Progenitor cell of endocrine pancreas (in vitro differentiated cells): ENCODE results near the gene CHST13. TPM values are rescaled to one million over a fixed set of nuclear protein-coding genes. Genes with fewer than 3 reads are reported as not detected.

Experiments
- DNase-seq: peaks from one replicate; pipeline ENCODE4 v3.0.0; 2021; ENCODE audit warnings: low spot score; ENCODE audit not compliant: unreplicated experiment
- H3K27ac Mint-ChIP-seq: 2 replicates; pipeline ENCODE4 v1.8.0; 2021; ENCODE audit warnings: mild to moderate bottlenecking, moderate library complexity, mixed read lengths
- H3K27me3 Mint-ChIP-seq: 2 replicates; pipeline ENCODE4 v1.8.0; 2021; ENCODE audit warnings: mixed read lengths
- H3K36me3 Mint-ChIP-seq: 2 replicates; pipeline ENCODE4 v1.8.0; 2022; ENCODE audit warnings: mixed read lengths; ENCODE audit not compliant: insufficient read depth
- H3K4me1 Mint-ChIP-seq: 2 replicates; pipeline ENCODE4 v1.8.0; 2021; ENCODE audit warnings: low read depth, mixed read lengths
- H3K4me3 Mint-ChIP-seq: 2 replicates; pipeline ENCODE4 v1.8.0; 2021; ENCODE audit warnings: low read depth, mild to moderate bottlenecking, moderate library complexity, mixed read lengths
- H3K9me3 Mint-ChIP-seq: 2 replicates; pipeline ENCODE4 v1.8.0; 2021; ENCODE audit warnings: low read depth, mixed read lengths
- total RNA-seq: library from RNA; stranded (reverse); gene quantifications from 2 replicates; pipeline ENCODE4 v1.2.1, GENCODE V29; 2021
- TF ChIP-seq, protein P1 (sequence below): fragments of 200-600 bp; sonication (generic); IDR thresholded peaks from one replicate; pipeline ENCODE4 v1.5.0; 2021; ENCODE audit warnings: antibody characterized with exemption, mild to moderate bottlenecking; ENCODE audit not compliant: unreplicated experiment

Gene CHST13
- total RNA-seq, 1 donor from 2014 or later, result 0.36 TPM

DNA sequence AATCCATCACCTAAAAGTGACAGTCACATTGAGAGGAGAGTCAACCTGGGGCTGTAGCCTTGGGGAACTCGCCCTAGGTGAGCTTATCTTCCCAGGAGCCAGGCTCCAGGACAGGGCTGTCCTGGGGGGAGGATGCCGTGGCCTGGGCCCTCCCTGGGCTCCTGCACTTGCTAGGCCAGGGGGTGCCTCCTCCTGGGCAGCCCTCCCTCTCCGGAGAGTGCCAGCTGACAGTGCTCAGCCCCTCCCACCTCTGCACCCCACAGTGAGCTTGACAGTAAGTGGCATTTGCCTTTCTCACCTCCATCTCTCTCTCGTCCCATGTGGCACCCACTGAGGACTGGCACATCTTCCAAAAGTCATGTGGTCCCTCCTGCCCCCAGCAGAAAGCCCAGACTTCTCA is 25.5 kb upstream of the CHST13 start:
- Mint-ChIP-seq H3K36me3 (no peaks in the 10 kb centered on the region), H3K27ac (no peak overlapping the region), H3K27me3 (peaks cover 6% of the 10 kb centered on the region), H3K9me3 (no peaks in the 10 kb centered on the region), H3K4me3 (no peak overlapping the region), H3K4me1 (no peaks in the 10 kb centered on the region)
- no peak for DNase-seq
- TF ChIP-seq, protein P1, sequence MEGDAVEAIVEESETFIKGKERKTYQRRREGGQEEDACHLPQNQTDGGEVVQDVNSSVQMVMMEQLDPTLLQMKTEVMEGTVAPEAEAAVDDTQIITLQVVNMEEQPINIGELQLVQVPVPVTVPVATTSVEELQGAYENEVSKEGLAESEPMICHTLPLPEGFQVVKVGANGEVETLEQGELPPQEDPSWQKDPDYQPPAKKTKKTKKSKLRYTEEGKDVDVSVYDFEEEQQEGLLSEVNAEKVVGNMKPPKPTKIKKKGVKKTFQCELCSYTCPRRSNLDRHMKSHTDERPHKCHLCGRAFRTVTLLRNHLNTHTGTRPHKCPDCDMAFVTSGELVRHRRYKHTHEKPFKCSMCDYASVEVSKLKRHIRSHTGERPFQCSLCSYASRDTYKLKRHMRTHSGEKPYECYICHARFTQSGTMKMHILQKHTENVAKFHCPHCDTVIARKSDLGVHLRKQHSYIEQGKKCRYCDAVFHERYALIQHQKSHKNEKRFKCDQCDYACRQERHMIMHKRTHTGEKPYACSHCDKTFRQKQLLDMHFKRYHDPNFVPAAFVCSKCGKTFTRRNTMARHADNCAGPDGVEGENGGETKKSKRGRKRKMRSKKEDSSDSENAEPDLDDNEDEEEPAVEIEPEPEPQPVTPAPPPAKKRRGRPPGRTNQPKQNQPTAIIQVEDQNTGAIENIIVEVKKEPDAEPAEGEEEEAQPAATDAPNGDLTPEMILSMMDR, result no peak

DNA sequence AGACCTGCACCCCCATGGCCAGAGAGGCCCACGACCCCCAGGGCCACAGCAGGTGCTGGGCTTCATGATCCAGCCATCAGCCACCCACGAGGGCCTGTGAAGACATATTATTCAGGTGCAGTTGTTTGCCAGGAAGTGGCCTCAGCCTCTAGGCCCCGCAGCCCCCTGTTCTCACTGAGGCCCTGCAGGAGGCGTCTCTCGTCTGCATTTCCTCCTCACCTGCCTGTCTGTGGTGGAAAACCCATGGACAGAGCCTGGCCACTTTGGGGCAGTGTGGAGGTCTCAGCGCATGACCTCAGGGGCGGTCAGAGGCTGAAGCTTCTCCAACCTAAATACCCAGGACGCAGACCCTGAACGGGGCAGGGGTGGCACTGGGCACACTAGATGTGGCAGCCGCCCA is 25.0 kb upstream of the CHST13 start:
- TF ChIP-seq, protein P1, result peak; percentile 13
- H3K4me3 Mint-ChIP-seq, result no peak overlapping the region
- H3K27me3 Mint-ChIP-seq, result peaks cover 6% of the 10 kb centered on the region
- no peaks in the 10 kb centered on the region for H3K36me3 Mint-ChIP-seq
- no peaks in the 10 kb centered on the region for H3K9me3 Mint-ChIP-seq
- no peak overlapping the region for H3K27ac Mint-ChIP-seq
- no peak for DNase-seq
- no peaks in the 10 kb centered on the region for H3K4me1 Mint-ChIP-seq

DNA sequence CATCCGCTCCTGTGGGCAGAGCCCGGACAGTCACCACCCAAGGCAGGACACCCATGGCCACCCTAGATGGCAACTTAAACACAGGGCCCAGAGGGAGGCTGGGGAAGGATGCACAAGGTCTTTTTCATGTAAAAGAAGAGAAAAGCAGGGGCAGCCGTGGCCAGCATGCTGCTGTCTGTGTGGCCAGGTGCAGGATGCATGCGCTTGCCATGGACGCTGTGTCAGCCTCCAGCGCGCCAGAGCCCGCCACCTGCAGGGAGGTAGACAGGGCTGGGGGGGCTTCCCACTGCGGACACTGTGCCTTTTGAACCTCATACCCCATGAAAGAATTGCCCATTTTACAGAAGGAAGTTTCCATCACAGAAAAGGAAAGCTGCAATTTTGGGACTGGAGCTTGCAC is 24.6 kb upstream of the CHST13 start:
- no peaks in the 10 kb centered on the region for H3K36me3 Mint-ChIP-seq
- TF ChIP-seq, protein P1, result no peak
- no peak overlapping the region for H3K27ac Mint-ChIP-seq
- no peaks in the 10 kb centered on the region for H3K9me3 Mint-ChIP-seq
- H3K27me3 Mint-ChIP-seq, result peaks cover 3% of the 10 kb centered on the region
- no peaks in the 10 kb centered on the region for H3K4me1 Mint-ChIP-seq
- no peak for DNase-seq
- H3K4me3 Mint-ChIP-seq, result no peak overlapping the region

DNA sequence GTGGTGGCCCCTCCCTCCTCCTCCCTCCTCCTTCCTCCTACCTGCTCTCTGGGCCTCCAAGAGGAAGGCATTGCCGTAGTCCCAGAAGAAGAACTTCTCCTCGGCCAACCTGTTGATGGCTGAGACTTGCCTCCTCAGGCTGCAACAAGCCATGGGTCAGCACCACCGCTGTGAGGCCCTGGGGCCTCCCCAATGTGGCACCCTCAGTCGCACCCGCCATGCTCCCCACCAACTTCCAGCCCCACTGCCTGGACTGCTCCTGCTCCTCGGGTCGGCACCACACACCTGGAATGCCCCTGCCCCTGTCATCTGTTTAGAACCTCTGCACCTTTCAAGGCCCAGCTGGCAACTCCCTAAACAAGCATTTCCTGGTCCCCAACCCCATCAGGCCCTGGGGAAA is 23.9 kb upstream of the CHST13 start:
- H3K4me1 Mint-ChIP-seq, result no peaks in the 10 kb centered on the region
- peaks cover 3% of the 10 kb centered on the region for H3K27me3 Mint-ChIP-seq
- TF ChIP-seq, protein P1, result no peak
- no peak overlapping the region for H3K27ac Mint-ChIP-seq
- DNase-seq, result no peak
- no peaks in the 10 kb centered on the region for H3K36me3 Mint-ChIP-seq
- H3K4me3 Mint-ChIP-seq, result no peak overlapping the region
- H3K9me3 Mint-ChIP-seq, result no peaks in the 10 kb centered on the region

DNA sequence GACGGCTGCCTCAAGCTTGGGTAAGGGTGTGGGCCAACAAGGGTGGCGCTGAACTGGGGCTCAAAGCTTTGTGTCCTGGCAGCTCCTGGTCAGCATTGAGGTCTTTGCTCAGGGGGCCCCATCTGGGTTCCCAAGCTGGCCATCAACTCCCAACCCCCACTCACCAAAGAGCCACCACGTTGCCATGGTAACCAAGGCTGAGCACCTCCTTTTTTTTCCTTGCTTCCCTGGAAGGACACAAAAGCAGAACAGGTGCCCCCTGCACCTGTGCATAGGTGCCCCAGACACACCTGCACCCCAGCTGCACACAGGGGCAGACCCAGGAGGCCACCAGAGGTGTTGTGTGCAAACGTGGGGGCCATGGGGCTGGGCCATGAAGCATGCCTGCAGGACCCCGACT is 22.9 kb upstream of the CHST13 start:
- Mint-ChIP-seq H3K36me3 (no peaks in the 10 kb centered on the region), H3K4me3 (no peak overlapping the region), H3K9me3 (no peaks in the 10 kb centered on the region), H3K27me3 (peaks cover 3% of the 10 kb centered on the region), H3K4me1 (no peaks in the 10 kb centered on the region), H3K27ac (no peak overlapping the region)
- TF ChIP-seq, protein P1, result no peak
- DNase-seq, result no peak
